HepG2 (cell line): ENCODE data around the gene CYTH1. TPM values are rescaled to one million over a fixed set of nuclear protein-coding genes. Genes with fewer than 3 reads are reported as not detected.

ENCODE experiments used
- ATAC-seq: fragments of 200-7000 bp; cut with Tn5 transposase; 3 replicates; pipeline ENCODE4 v1.9.1; 2020; ENCODE audit warnings: mild to moderate bottlenecking, moderate library complexity
- BruUV-seq: library from RNA; stranded (reverse); fragments of 400-500 nt; replicated peaks from 2 replicates; lab custom pipeline; 2021; lab: Mats Ljungman, UMichigan
- CTCF ChIA-PET: fragments of 300-600 bp; formaldehyde crosslinking; extraction: SDS; loops from one replicate; lab custom pipeline; 2021; ENCODE audit warnings: low total read pairs, inconsistent platforms, low intra/inter-chr PET ratio; lab: Yijun Ruan, JAX
- POLR2A ChIA-PET: fragments of 350-600 bp; sonication (Branson Sonifier 250); formaldehyde crosslinking; loops from one replicate; lab custom pipeline; 2020; ENCODE audit warnings: antibody characterized with exemption, inconsistent platforms; lab: Yijun Ruan, JAX
- DNase-seq: peaks from one replicate; pipeline ENCODE4 v3.0.0-alpha.2; 2015; ENCODE audit warnings: low spot score
- FAIRE-seq: peaks from 3 replicates; lab custom pipeline; 2011; peaks lifted over from hg19 to GRCh38; lab: Jason Lieb, UNC
- H2AFZ ChIP-seq: one replicate; pipeline ENCODE4 v1.6.1; 2011; ENCODE audit warnings: low read length, inconsistent platforms
- H3K27ac ChIP-seq: fragments of 300-600 bp; 3 replicates; pipeline ENCODE4 v1.8.0; 2011; ENCODE audit warnings: mixed run types, mild to moderate bottlenecking, mixed read lengths, low read length, inconsistent platforms; ENCODE audit not compliant: insufficient read depth; ENCODE audit errors: extremely low read length
- H3K27me3 ChIP-seq, 2 experiments: fragments of 200-600 bp in 1 of 2; 2 replicates in 1 of 2; 3 replicates in 1 of 2; pipeline versions ENCODE4 v1.6.0 to v1.8.0; 2011; ENCODE audit warnings: low read length in 2 of 2, mild to moderate bottlenecking in 2 of 2, moderate library complexity in 2 of 2, inconsistent platforms in 1 of 2; ENCODE audit not compliant: insufficient read depth in 2 of 2, control insufficient read depth in 1 of 2
- H3K36me3 ChIP-seq, 2 experiments: fragments of 200-600 bp in 1 of 2; replicated peaks in 1 of 2; 2 replicates in 1 of 2; 3 replicates in 1 of 2; pipeline versions ENCODE4 v1.5.1 to v1.8.0; 2011; ENCODE audit warnings: low read length in 2 of 2, inconsistent platforms in 1 of 2; ENCODE audit not compliant: insufficient read depth in 2 of 2, control insufficient read depth in 1 of 2
- H3K4me1 ChIP-seq: 2 replicates; pipeline ENCODE4 v1.5.1; 2012; ENCODE audit warnings: low read length, inconsistent platforms; ENCODE audit not compliant: insufficient read depth
- H3K4me2 ChIP-seq: 2 replicates; pipeline ENCODE4 v1.6.0; 2011; ENCODE audit warnings: low read depth, low read length, inconsistent platforms
- H3K4me3 ChIP-seq, 3 experiments: fragments of 200-600 bp in 1 of 3; sonication (generic), shearing (Covaris generic) in 1 of 3; replicated peaks in 1 of 3; 2 replicates each; pipeline ENCODE4 v1.5.1; 2011 to 2016; ENCODE audit warnings: low read length in 3 of 3, inconsistent platforms in 2 of 3, low read depth in 2 of 3, mild to moderate bottlenecking in 2 of 3, control low read depth in 1 of 3, mixed read lengths in 1 of 3; ENCODE audit not compliant: insufficient read depth in 1 of 3
- H3K79me2 ChIP-seq: one replicate; pipeline ENCODE4 v1.6.1; 2011; ENCODE audit warnings: low read length, inconsistent platforms; ENCODE audit not compliant: insufficient read depth
- H3K9ac ChIP-seq: 2 replicates; pipeline ENCODE4 v1.6.0; 2011; ENCODE audit warnings: mild to moderate bottlenecking, low read depth, low read length, inconsistent platforms; ENCODE audit not compliant: insufficient read depth
- H3K9me3 ChIP-seq: 2 replicates; pipeline ENCODE4 v1.5.1; 2012; ENCODE audit warnings: mild to moderate bottlenecking, low read length
- H4K20me1 ChIP-seq: 2 replicates; pipeline ENCODE4 v1.6.0; 2011; ENCODE audit warnings: inconsistent platforms, mild to moderate bottlenecking, low read length, moderate library complexity; ENCODE audit not compliant: insufficient read depth
- GABPA ChIP-seq, 2 experiments: IDR thresholded peaks; 2 replicates each; pipeline ENCODE4 v1.6.1; 2011 to 2016; ENCODE audit warnings: low read depth in 2 of 2, low read length in 1 of 2, missing biosample characterization in 1 of 2, missing genetic modification characterization in 1 of 2
- HDAC6 ChIP-seq: fragments of 200-600 bp; sonication (generic); IDR thresholded peaks from 2 replicates; pipeline ENCODE4 v1.7.0; 2017; ENCODE audit warnings: mild to moderate bottlenecking, antibody characterized with exemption, low read length, low read depth
- HNRNPL ChIP-seq: fragments of 200-400 bp; formaldehyde crosslinking; IDR thresholded peaks from 2 replicates; pipeline ENCODE4 v1.6.1; 2017; ENCODE audit warnings: mild to moderate bottlenecking, low read depth, low read length
- SNAPC2 ChIP-seq: sonication (generic); formaldehyde crosslinking; IDR thresholded peaks from 2 replicates; pipeline ENCODE4 v1.8.1; 2022; ENCODE audit warnings: mild to moderate bottlenecking, missing genetic modification reagents
- ZNF281 ChIP-seq: sonication (generic); formaldehyde crosslinking; IDR thresholded peaks from 2 replicates; pipeline ENCODE4 v1.4.0; 2020; ENCODE audit warnings: missing genetic modification reagents, borderline replicate concordance
- WGBS: methylation state at CpG from one replicate; pipeline ENCODE4 v1.1.6; 2017; ENCODE audit warnings: low lambda C conversion rate; 5-methylcytosine and 5-hydroxymethylcytosine counted together
- in situ Hi-C: cut with HindIII; loops from 2 replicates; pipeline ENCODE4 v1.10.0; 2017; ENCODE audit warnings: low pct_unique_long_range_greater_than_20kb; ENCODE audit not compliant: extremely low pct_ligation_motif_present
- intact Hi-C: fragments of 100-400 bp; cut with micrococcal nuclease; formaldehyde crosslinking; loops from one replicate; pipeline ENCODE4 v1.10.0; 2022; ENCODE audit not compliant: unreplicated experiment
- polyA plus RNA-seq, 8 experiments: library from polyadenylated mRNA; depleted of rRNA in 3 of 8; stranded (reverse) in 7 of 8; unstranded in 1 of 8; fragments of >200 nt; fragmentation: Illumina TruSeq in 4 of 8; extraction: Trizol in 4 of 8; gene quantifications; 2 replicates each; pipeline versions ENCODE4 v1.2.1 to v1.2.3, GENCODE V29; 2011 to 2016; ENCODE audit warnings: low read depth in 4 of 8, missing spikeins in 1 of 8, mixed read lengths in 1 of 8; ENCODE audit not compliant: insufficient read depth in 1 of 8
- total RNA-seq, 5 experiments: library from RNA; depleted of rRNA; stranded (reverse); fragments of >200 nt; fragmentation: Illumina TruSeq; extraction: Trizol; gene quantifications; 2 replicates each; pipeline ENCODE4 v1.2.3, GENCODE V29; 2016; ENCODE audit warnings: low read depth in 1 of 5

Gene CYTH1
- total and polyA plus RNA-seq, 2 of the 13 experiments (the other 11 are each of a cell fraction or from before 2014, with no cell fraction given) = 20.1 to 48.9 TPM

- TF ChIP-seq ZNF281 (CRISPR knock-in tag) (peak; percentile 82), GABPA (IDR thresholded peaks at IDR 0.05; ENCODE audit: low read depth, low read length) (no peak), GABPA (CRISPR knock-in tag; IDR thresholded peaks at IDR 0.05; ENCODE audit: low read depth) (no peak), HDAC6 (no peak), HNRNPL (0 out of 2 replicates have a peak, but pooled peaks have one; percentile 27)
Observed at GRCh38 chr17:78724544-78724943, 57.5 kb downstream of the CYTH1 start (continued).

GRCh38 chr17:78723957-78724356, 58.1 kb downstream of the CYTH1 start:
- Histone ChIP-seq H3K79me2 (peaks cover 54% of the 10 kb centered on the region), H2AFZ (no peak overlapping the region), H3K4me3 (peak overlapping the region in 1 of 3 experiments; percentile 64; a peak in 1 of 6 replicates), H3K4me1 (peaks cover 62% of the 10 kb centered on the region)
- BruUV-seq = no TSS peak
- TF ChIP-seq SNAPC2 (CRISPR knock-in tag) = no peak
- TF ChIP-seq, all 625 proteins: peak for 0
- 87% methylated on average over 8 of the region's 8 CpGs for WGBS
- Histone ChIP-seq H3K9me3 (no peaks in the 10 kb centered on the region), H3K9ac (no peak overlapping the region), H3K27ac (no peak overlapping the region), H3K27me3 (no peaks in the 10 kb centered on the region), H4K20me1 (peaks cover 56% of the 10 kb centered on the region), H3K4me2 (peak overlapping the region; percentile 68), H3K36me3 (no peaks in the 10 kb centered on the region)
- ChIA-PET CTCF (no interaction called here), POLR2A (no interaction called here)
- no peak for ATAC-seq
- FAIRE-seq = no peak
- in situ Hi-C loops = no loop called here
- DNase-seq = no peak
- intact Hi-C loops = no loop called here
